Kasumi-1 (cell line): ENCODE results near the gene CENPT.
A peak's percentile ranks its signal among the peaks of the same experiment; 100 is the strongest.

Source experiments
- DNase-seq, 2 experiments: peaks; one replicate each; lab custom pipeline; 2025; lab: John Stamatoyannopoulos, UW

The CENPT gene

GRCh38 chr16:67806428-67807147, 40.9 kb downstream of the CENPT start, which contains the start of the genes RANBP10 and TSNAXIP1:
TSS of gene RANBP10 (minus strand) at chr16:67806560. CDS start at chr16:67806536, 24 bp downstream.
TSS of gene TSNAXIP1 (plus strand) at chr16:67806889. CDS start at chr16:67807150, 261 bp downstream.
- DNase-seq, result peak; percentile 99 to 100

- no peak for DNase-seq
Measured at GRCh38 chr16:67805718-67806427, 41.6 kb downstream of the CENPT start.

GRCh38 chr16:67804853-67805542, 42.5 kb downstream of the CENPT start:
- DNase-seq, result no peak

- DNase-seq, result peak; percentile 38 to 43
Measured at GRCh38 chr16:67803894-67804293, 43.6 kb downstream of the CENPT start.

GRCh38 chr16:67801883-67802282, 45.6 kb downstream of the CENPT start:
- no peak for DNase-seq

- DNase-seq, result no peak
Measured at GRCh38 chr16:67801241-67801640, 46.3 kb downstream of the CENPT start.

- no peak for DNase-seq
Measured at GRCh38 chr16:67800338-67800926, 47.1 kb downstream of the CENPT start.

GRCh38 chr16:67796099-67796718, 51.3 kb downstream of the CENPT start:
- no peak for DNase-seq

GRCh38 chr16:67790071-67790470, 57.4 kb downstream of the CENPT start:
- DNase-seq, result no peak

GRCh38 chr16:67786491-67786890, 61.0 kb downstream of the CENPT start:
- no peak for DNase-seq

GRCh38 chr16:67783353-67783725, 64.2 kb downstream of the CENPT start:
- no peak for DNase-seq

GRCh38 chr16:67782567-67783352, 64.7 kb downstream of the CENPT start:
- DNase-seq, result no peak

- DNase-seq, result peak; percentile 55 to 64
Measured at GRCh38 chr16:67781565-67781921, 66.0 kb downstream of the CENPT start.

GRCh38 chr16:67780847-67781564, 66.5 kb downstream of the CENPT start:
- DNase-seq, result no peak

- DNase-seq, result no peak
Measured at GRCh38 chr16:67779256-67780014, 68.1 kb downstream of the CENPT start.
